Omental fat pad (tissue), 4 donors: ENCODE data around the gene KEL. TPM values are rescaled to one million over a fixed set of nuclear protein-coding genes. Genes with fewer than 3 reads are reported as not detected.

Source experiments
- ATAC-seq: fragments of 150-250 bp; one replicate; pipeline ENCODE4 v1.9.1; 2016; ENCODE audit warnings: mild to moderate bottlenecking, moderate library complexity; ENCODE audit not compliant: low FRiP score
- DNase-seq: peaks from one replicate; pipeline ENCODE4 v3.0.0-alpha.2; 2019; ENCODE audit warnings: low spot score
- total RNA-seq, 4 donors: library from RNA; depleted of rRNA; stranded (reverse); fragments of >200 nt; gene quantifications; one replicate each; pipeline ENCODE4 v1.1.0, GENCODE V29; 2016
- TF ChIP-seq, protein P1 (sequence below), 3 donors: fragments of 450-650 bp; IDR thresholded peaks; one replicate each; pipeline ENCODE4 v1.5.1; 2016 to 2017; ENCODE audit warnings: antibody characterized with exemption in 3 of 3, mild to moderate bottlenecking in 3 of 3, moderate library complexity in 2 of 3

The KEL gene
- total RNA-seq, 4 donors from 2014 or later: 0.28 to 0.96 TPM; not detected in 2

DNA sequence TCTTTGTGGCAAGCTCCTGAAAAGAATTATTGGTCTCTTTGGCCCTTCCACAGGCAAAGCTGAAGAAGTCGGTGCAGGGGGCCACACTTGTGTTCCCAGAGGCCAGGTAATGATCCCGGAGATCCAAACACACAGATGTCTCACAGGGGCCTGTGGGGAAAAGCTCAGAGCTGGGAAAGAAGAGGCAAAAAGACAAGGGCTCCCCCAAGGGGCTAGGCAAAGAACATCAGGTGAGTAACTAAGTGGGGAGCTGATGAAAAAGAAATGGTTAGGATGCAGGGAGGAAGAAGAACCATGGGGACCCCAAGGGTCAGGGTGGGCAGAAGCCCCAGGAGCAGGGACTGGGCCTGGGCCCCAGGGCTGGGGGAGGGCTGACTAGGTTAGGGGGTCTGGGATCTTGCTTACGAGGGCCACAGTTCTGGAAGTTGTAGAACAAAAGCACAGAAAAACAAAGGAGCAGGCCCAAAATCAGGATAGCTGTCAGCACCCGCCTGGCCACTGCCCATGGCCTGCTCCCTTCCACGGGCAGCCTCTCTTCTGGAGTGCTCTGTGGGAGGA lies 1.1 kb downstream of the KEL start:
- ATAC-seq (no peak), DNase-seq (no peak)
- TF ChIP-seq, protein P1, sequence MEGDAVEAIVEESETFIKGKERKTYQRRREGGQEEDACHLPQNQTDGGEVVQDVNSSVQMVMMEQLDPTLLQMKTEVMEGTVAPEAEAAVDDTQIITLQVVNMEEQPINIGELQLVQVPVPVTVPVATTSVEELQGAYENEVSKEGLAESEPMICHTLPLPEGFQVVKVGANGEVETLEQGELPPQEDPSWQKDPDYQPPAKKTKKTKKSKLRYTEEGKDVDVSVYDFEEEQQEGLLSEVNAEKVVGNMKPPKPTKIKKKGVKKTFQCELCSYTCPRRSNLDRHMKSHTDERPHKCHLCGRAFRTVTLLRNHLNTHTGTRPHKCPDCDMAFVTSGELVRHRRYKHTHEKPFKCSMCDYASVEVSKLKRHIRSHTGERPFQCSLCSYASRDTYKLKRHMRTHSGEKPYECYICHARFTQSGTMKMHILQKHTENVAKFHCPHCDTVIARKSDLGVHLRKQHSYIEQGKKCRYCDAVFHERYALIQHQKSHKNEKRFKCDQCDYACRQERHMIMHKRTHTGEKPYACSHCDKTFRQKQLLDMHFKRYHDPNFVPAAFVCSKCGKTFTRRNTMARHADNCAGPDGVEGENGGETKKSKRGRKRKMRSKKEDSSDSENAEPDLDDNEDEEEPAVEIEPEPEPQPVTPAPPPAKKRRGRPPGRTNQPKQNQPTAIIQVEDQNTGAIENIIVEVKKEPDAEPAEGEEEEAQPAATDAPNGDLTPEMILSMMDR (IDR thresholded peaks at IDR 0.05): no peak

DNA sequence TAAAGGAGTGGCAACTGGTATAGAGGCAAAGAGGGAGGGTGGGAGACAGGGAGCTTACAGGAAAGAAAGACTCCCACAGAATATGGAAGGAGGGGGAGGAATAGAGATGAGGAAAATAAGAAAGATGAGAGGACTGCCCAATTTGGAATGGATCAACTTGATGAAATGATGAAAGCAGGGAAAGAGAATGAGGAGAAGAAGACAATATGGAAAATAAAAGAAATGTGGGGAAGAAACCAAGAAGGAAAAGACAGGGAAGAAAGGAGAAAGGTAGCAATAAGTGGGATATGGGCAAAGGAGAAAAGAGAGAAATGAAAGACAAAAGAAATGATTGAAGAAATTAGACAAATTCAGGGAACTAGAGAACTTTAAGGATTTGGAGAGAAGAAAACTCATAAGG lies 3.0 kb downstream of the KEL start:
- DNase-seq: no peak
- no peak for ATAC-seq
- TF ChIP-seq, protein P1 (IDR thresholded peaks at IDR 0.05): no peak

DNA sequence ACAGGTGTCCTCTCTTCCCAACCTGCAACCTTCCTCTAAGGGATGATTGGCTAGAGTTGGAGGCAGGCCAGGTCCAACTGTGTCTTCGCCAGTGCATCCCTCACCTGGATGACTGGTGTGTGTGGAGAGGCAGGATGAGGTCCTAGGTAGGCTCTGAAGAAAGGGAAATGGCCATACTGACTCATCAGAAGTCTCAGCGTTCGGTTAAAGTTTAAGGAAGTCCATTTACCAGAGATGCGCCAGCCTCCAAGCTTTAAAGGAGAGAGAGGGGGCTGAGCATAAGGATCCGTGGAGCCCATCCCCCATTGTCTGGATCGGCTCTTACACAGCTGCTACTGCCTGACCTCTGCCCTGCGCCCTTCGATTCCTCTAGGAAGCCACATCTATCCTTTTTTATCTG lies 4.4 kb downstream of the KEL start:
- DNase-seq (no peak), ATAC-seq (no peak)
- TF ChIP-seq, protein P1 (IDR thresholded peaks at IDR 0.05): no peak

DNA sequence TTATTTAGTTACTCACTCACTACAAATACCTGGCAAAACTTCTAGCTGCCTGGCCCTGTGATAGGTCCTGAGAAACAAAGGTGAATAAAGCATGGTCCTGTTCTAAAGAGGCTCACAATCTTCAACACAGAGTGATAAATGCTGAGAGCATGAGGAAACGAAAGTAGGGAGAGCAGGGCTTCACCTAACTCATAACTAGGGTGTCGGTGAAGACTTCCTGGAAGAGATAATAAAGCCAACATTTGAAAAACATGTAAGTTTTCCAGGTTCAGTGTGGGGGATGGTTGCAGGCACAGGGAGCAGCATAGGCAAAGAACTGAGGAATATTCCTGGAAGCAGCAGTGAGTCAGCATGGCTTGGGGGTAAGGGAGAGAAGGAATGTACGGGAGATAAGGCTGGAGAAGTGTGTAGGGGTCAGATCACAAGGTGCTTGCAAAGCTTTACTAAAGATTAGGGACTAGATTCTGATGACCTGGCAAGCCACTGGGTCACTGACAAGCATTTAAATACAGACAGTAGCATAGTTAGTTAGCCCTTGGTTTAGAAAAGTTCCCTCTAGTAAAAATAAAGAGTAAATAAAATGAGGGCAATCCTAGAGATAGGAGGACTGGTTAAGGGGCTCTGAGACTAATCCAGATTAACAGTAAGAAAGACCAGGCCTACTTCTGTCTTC lies 5.1 kb downstream of the KEL start:
- DNase-seq: no peak
- TF ChIP-seq, protein P1 (IDR thresholded peaks at IDR 0.05): no peak
- peak; percentile 85 for ATAC-seq

DNA sequence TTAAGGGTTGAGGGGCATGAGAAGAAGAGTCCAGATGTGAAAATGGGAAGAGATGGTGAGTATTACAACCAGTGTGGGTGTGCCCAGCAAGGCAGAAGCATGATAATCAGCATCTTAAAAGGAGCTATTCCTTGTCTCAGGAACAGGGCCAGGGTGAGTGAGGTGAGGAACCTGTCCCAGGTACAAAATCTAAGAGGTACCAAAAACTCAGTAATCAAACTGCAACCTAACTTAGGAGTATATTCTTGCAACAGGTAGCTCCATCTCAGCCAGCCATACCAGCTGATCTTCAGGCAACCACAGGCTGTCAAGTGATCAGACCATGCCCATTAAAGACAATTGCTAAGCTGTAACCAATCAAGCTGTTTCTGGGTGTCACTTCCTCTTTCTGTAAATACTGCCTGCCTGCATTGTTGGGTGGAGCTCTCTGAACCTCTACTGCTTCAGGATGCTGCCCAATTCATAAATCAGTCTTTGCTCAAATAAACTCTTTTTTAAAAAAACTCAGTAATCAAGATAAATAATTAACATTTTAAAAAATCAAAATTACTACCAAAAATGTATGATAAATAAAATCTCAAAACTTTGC lies 7.4 kb downstream of the KEL start:
- no peak for DNase-seq
- no peak for ATAC-seq
- TF ChIP-seq, protein P1 (IDR thresholded peaks at IDR 0.05): no peak

DNA sequence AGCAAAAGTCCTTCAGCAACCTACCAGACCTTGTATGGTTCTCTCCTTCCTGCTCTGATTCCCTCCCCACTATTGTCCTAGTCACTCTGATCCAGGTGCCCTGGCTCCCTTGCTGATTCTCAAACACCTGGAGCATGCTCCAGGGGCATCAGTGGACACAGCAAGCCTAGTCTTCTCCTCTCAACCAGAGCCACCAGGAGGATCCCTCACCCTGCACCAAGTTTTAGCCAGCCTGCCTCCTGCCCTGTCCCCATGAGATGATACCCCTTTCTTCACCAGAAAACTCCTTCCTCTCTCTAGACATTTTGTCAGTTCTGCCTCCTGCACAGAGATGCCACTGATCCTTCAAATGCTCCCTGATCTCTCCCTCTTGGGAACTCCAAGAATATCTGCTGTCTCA lies 11.9 kb downstream of the KEL start:
- ATAC-seq (no peak), DNase-seq (no peak)
- TF ChIP-seq, protein P1 (IDR thresholded peaks at IDR 0.05): no peak

DNA sequence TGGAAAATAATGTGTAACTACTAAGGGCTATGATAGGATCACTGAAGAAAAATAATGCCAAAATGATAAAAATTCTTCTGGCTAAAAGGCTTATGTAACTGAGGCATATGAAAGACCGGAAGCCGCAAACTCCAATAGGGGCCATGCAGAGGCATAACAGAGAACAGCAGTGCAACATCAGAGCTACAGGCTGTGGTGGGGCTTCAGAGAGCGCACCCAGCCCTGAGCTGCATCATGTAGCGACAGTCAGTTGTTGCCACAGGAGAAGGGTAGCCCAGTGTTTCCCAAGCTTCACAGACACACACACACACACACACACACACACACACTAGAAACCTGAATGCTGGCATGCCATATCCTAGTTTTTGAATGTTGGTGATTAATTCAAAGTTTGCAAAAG lies 13.6 kb downstream of the KEL start:
- no peak for DNase-seq
- TF ChIP-seq, protein P1 (IDR thresholded peaks at IDR 0.05): no peak
- ATAC-seq: no peak
